Smooth muscle cell (in vitro differentiated cells): Measurements from ENCODE around the gene XKR8. TPM values are rescaled to one million over a fixed set of nuclear protein-coding genes. Genes with fewer than 3 reads are reported as not detected.

ENCODE experiments used
- DNase-seq: peaks from one replicate; lab custom pipeline; 2025; ENCODE audit not compliant: unreplicated experiment; lab: John Stamatoyannopoulos, UW
- H2AFZ ChIP-seq: fragments of 200-600 bp; sonication (generic); 2 replicates; pipeline ENCODE4 v1.6.0; 2016; ENCODE audit warnings: antibody characterized with exemption, low read depth, mild to moderate bottlenecking
- H3F3A ChIP-seq: fragments of 200-600 bp; sonication (generic); 2 replicates; pipeline ENCODE4 v1.6.0; 2017; ENCODE audit warnings: antibody characterized with exemption, low read depth
- H3K27ac ChIP-seq: fragments of 200-600 bp; sonication (generic); 2 replicates; pipeline ENCODE4 v1.5.1; 2016; ENCODE audit warnings: low read depth, mild to moderate bottlenecking
- H3K27me3 ChIP-seq: fragments of 200-600 bp; sonication (generic); 2 replicates; pipeline ENCODE4 v1.6.1; 2016; ENCODE audit warnings: low read depth, mild to moderate bottlenecking
- H3K36me3 ChIP-seq: fragments of 200-600 bp; sonication (generic); 2 replicates; pipeline ENCODE4 v1.5.1; 2016; ENCODE audit warnings: low read depth
- H3K4me1 ChIP-seq: fragments of 200-600 bp; sonication (generic); 2 replicates; pipeline ENCODE4 v1.5.1; 2016; ENCODE audit warnings: low read depth
- H3K4me2 ChIP-seq: fragments of 200-600 bp; sonication (generic); 2 replicates; pipeline ENCODE4 v1.6.0; 2016; ENCODE audit warnings: mild to moderate bottlenecking
- H3K4me3 ChIP-seq: fragments of 200-600 bp; sonication (generic); 2 replicates; pipeline ENCODE4 v1.5.1; 2016; ENCODE audit warnings: mild to moderate bottlenecking
- H3K79me2 ChIP-seq: fragments of 200-600 bp; sonication (generic); 2 replicates; pipeline ENCODE4 v1.6.0; 2016; ENCODE audit warnings: low read depth, mild to moderate bottlenecking
- H3K9ac ChIP-seq: fragments of 200-600 bp; sonication (generic); 2 replicates; pipeline ENCODE4 v1.6.0; 2016; ENCODE audit warnings: low read depth
- H3K9me3 ChIP-seq: fragments of 200-600 bp; sonication (generic); replicated peaks from 2 replicates; pipeline ENCODE4 v1.5.1; 2016; ENCODE audit warnings: low read depth
- H4K20me1 ChIP-seq: fragments of 200-600 bp; sonication (generic); 2 replicates; pipeline ENCODE4 v1.6.0; 2016; ENCODE audit warnings: low read depth
- WGBS: methylation state at CpG from one replicate; pipeline ENCODE4 v1.1.7; 2016; ENCODE audit warnings: low lambda C conversion rate; 5-methylcytosine and 5-hydroxymethylcytosine counted together
- polyA plus RNA-seq: library from polyadenylated mRNA; unstranded; fragments of >200 nt; fragmentation: Nextera tagmentation; extraction: Ambion mirVana; gene quantifications from 2 replicates; pipeline ENCODE4 v1.2.1, GENCODE V29; 2016
- total RNA-seq: library from RNA; depleted of rRNA; stranded (reverse); fragments of >200 nt; gene quantifications from 2 replicates; pipeline ENCODE4 v1.2.3, GENCODE V29; 2014
- TF ChIP-seq, protein P1 (sequence below): fragments of 200-600 bp; sonication (generic); IDR thresholded peaks from 2 replicates; pipeline ENCODE4 v1.5.1; 2017; ENCODE audit warnings: borderline replicate concordance, mild to moderate bottlenecking, antibody characterized with exemption; ENCODE audit not compliant: insufficient read depth, poor library complexity, severe bottlenecking

XKR8 gene
- total and polyA plus RNA-seq, 2 experiments from 2014 or later: 10.7 to 19.4 TPM

DNA sequence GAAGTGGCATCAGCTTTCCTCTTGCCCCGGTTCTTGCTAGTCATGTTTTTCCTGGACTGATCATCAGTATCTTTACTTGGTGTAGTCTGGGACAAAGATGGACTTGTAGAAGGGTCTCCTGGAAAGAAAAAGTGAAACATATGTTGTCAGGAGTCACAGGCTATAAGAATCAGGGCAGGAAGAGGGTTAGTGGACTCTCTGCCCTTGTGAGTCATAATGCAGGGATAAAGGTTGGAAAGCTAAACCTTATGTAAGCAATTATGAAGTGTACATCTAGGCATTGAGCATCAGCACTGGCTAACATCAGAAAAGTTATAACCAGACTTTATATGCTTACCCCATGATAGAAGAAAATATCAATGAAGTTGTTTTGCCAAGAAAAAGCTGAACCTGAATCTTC, 51.2 kb downstream of the XKR8 start:
- DNase-seq: no peak
- WGBS: 100% methylated on average over 1 of the region's 1 CpG

More for the DNA sequence above, 51.2 kb downstream of the XKR8 start:
- H3K27ac ChIP-seq: no peak overlapping the region
- no peaks in the 10 kb centered on the region for H3K27me3 ChIP-seq
- H3K4me3 ChIP-seq: no peak overlapping the region
- no peak overlapping the region for H3K9ac ChIP-seq
- H3K4me2 ChIP-seq: no peak overlapping the region
- TF ChIP-seq, protein P1, sequence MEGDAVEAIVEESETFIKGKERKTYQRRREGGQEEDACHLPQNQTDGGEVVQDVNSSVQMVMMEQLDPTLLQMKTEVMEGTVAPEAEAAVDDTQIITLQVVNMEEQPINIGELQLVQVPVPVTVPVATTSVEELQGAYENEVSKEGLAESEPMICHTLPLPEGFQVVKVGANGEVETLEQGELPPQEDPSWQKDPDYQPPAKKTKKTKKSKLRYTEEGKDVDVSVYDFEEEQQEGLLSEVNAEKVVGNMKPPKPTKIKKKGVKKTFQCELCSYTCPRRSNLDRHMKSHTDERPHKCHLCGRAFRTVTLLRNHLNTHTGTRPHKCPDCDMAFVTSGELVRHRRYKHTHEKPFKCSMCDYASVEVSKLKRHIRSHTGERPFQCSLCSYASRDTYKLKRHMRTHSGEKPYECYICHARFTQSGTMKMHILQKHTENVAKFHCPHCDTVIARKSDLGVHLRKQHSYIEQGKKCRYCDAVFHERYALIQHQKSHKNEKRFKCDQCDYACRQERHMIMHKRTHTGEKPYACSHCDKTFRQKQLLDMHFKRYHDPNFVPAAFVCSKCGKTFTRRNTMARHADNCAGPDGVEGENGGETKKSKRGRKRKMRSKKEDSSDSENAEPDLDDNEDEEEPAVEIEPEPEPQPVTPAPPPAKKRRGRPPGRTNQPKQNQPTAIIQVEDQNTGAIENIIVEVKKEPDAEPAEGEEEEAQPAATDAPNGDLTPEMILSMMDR: no peak
- peaks cover 25% of the 10 kb centered on the region for H3K36me3 ChIP-seq
- no peaks in the 10 kb centered on the region for H3K79me2 ChIP-seq
- H3F3A ChIP-seq: no peaks in the 10 kb centered on the region
- H4K20me1 ChIP-seq: no peaks in the 10 kb centered on the region
- no peak overlapping the region for H2AFZ ChIP-seq
- no peaks in the 10 kb centered on the region for H3K4me1 ChIP-seq
- H3K9me3 ChIP-seq: no peaks in the 10 kb centered on the region

Other genes with a start within 250 kb of the XKR8 start
- gene FAM76A, start 234.0 kb upstream of the XKR8 start, total RNA-seq: 9.0 and 16.0 TPM in 2 replicates
- 2.3 and 3.1 TPM in 2 replicates for gene FAM76A, start 234.0 kb upstream of the XKR8 start, polyA plus RNA-seq
- 49.6 and 50.7 TPM in 2 replicates for gene STX12, start 186.8 kb upstream of the XKR8 start, total RNA-seq
- 20.6 and 22.0 TPM in 2 replicates for gene STX12, start 186.8 kb upstream of the XKR8 start, polyA plus RNA-seq
- gene PPP1R8, start 129.2 kb upstream of the XKR8 start, total RNA-seq: 35.4 and 36.4 TPM in 2 replicates
- 10.6 and 14.4 TPM in 2 replicates for gene PPP1R8, start 129.2 kb upstream of the XKR8 start, polyA plus RNA-seq
- gene THEMIS2, start 87.4 kb upstream of the XKR8 start, total RNA-seq: 1.6 and 3.2 TPM in 2 replicates
- gene THEMIS2, start 87.4 kb upstream of the XKR8 start, polyA plus RNA-seq: 4.2 and 4.6 TPM in 2 replicates
- 28.1 and 39.5 TPM in 2 replicates for gene RPA2, start 45.4 kb upstream of the XKR8 start, total RNA-seq
- gene RPA2, start 45.4 kb upstream of the XKR8 start, polyA plus RNA-seq: 27.0 and 38.5 TPM in 2 replicates
- gene SMPDL3B, start 25.0 kb upstream of the XKR8 start, total RNA-seq: 1.3 TPM in 1 of 2 replicates, not detected in the other
- 0.41 and 1.7 TPM in 2 replicates for gene SMPDL3B, start 25.0 kb upstream of the XKR8 start, polyA plus RNA-seq
- gene EYA3, start 128.6 kb downstream of the XKR8 start, total RNA-seq: 16.6 and 17.1 TPM in 2 replicates
- gene EYA3, start 128.6 kb downstream of the XKR8 start, polyA plus RNA-seq: 3.8 and 4.8 TPM in 2 replicates
- 0.04 and 0.49 TPM in 2 replicates for gene PTAFR, start 216.7 kb downstream of the XKR8 start, total RNA-seq
- 0.16 and 0.98 TPM in 2 replicates for gene PTAFR, start 216.7 kb downstream of the XKR8 start, polyA plus RNA-seq